Fibroblast of lung (primary cell): Measurements from ENCODE around the gene USP47. TPM values are rescaled to one million over a fixed set of nuclear protein-coding genes. Genes with fewer than 3 reads are reported as not detected.

Experiments used
- DNase-seq, 2 donors: peaks; one replicate each; pipeline versions ENCODE4 v3.0.0 to v3.0.0-alpha.2; 2010; ENCODE audit warnings: low read depth in 2 of 2
- H2AFZ ChIP-seq: 2 replicates; pipeline ENCODE4 v1.5.1; 2012; ENCODE audit warnings: low read length, control low read depth, inconsistent platforms
- H3K27ac ChIP-seq: 2 replicates; pipeline ENCODE4 v1.5.1; 2011; ENCODE audit warnings: low read length, control low read depth; ENCODE audit not compliant: insufficient read depth
- H3K27me3 ChIP-seq: 2 replicates; pipeline ENCODE4 v1.5.1; 2011; ENCODE audit warnings: mild to moderate bottlenecking, low read length; ENCODE audit not compliant: control insufficient read depth, insufficient read depth
- H3K36me3 ChIP-seq: 2 replicates; pipeline ENCODE4 v1.5.1; 2011; ENCODE audit warnings: low read length; ENCODE audit not compliant: control insufficient read depth, insufficient read depth
- H3K4me1 ChIP-seq: 2 replicates; pipeline ENCODE4 v1.5.1; 2011; ENCODE audit warnings: low read length; ENCODE audit not compliant: control insufficient read depth, insufficient read depth; ENCODE audit errors: extremely low read depth
- H3K4me2 ChIP-seq: 2 replicates; pipeline ENCODE4 v1.5.1; 2011; ENCODE audit warnings: low read length, control low read depth; ENCODE audit not compliant: insufficient read depth; ENCODE audit errors: extremely low read depth
- H3K4me3 ChIP-seq, 4 experiments: fragments of 200-600 bp in 1 of 4; sonication (generic) in 1 of 4; replicated peaks in 1 of 4; 2 replicates each; pipeline ENCODE4 v1.5.1; 2011 to 2016; ENCODE audit warnings: low read length in 4 of 4, low read depth in 3 of 4, mild to moderate bottlenecking in 3 of 4, control low read depth in 2 of 4, inconsistent platforms in 1 of 4, mixed read lengths in 1 of 4; ENCODE audit not compliant: insufficient read depth in 1 of 4; ENCODE audit errors: control extremely low read depth in 1 of 4
- H3K79me2 ChIP-seq: 2 replicates; pipeline ENCODE4 v1.5.1; 2012; ENCODE audit warnings: mild to moderate bottlenecking, low read length, inconsistent platforms; ENCODE audit not compliant: control insufficient read depth, insufficient read depth
- H3K9ac ChIP-seq: 2 replicates; pipeline ENCODE4 v1.5.1; 2011; ENCODE audit warnings: mild to moderate bottlenecking, low read length, control low read depth; ENCODE audit not compliant: insufficient read depth
- H3K9me3 ChIP-seq: 2 replicates; pipeline ENCODE4 v1.5.1; 2012; ENCODE audit warnings: low read depth, low read length; ENCODE audit not compliant: control insufficient read depth, insufficient read depth
- H4K20me1 ChIP-seq: 2 replicates; pipeline ENCODE4 v1.5.1; 2011; ENCODE audit warnings: low read length; ENCODE audit not compliant: control insufficient read depth, insufficient read depth; ENCODE audit errors: extremely low read depth
- CTCF ChIP-seq, 2 donors: IDR thresholded peaks in 1 of 2; conservative IDR thresholded peaks in 1 of 2; 1 replicate in 1 of 2; 2 replicates in 1 of 2; pipeline ENCODE4 v1.5.1; 2011 to 2012; ENCODE audit warnings: low read length in 2 of 2, control low read depth in 1 of 2, inconsistent platforms in 1 of 2, low read depth in 1 of 2, mild to moderate bottlenecking in 1 of 2
- EZH2 ChIP-seq: IDR thresholded peaks from 2 replicates; pipeline ENCODE4 v1.5.1; 2012; ENCODE audit warnings: low read length, control low read depth, mild to moderate bottlenecking; ENCODE audit errors: missing control alignments
- polyA plus RNA-seq, 2 donors: library from polyadenylated mRNA; depleted of rRNA in 1 of 2; stranded (reverse) in 1 of 2; unstranded in 1 of 2; fragments of >200 nt; gene quantifications; 2 replicates each; pipeline ENCODE4 v1.2.1, GENCODE V29; 2011 to 2012; ENCODE audit warnings: missing spikeins in 1 of 2
- total RNA-seq: library from RNA; depleted of rRNA; stranded (reverse); fragments of >200 nt; gene quantifications from 2 replicates; pipeline ENCODE4 v1.2.1, GENCODE V29; 2014

The USP47 gene
- total and polyA plus RNA-seq, 2 donors (not counting 1 experiment from before 2014, with no cell fraction given) = 40.3 to 162 TPM

GRCh38 chr11:11847082-11847481 lies 5.3 kb downstream of the USP47 start:
- no peak overlapping the region for H2AFZ ChIP-seq
- TF ChIP-seq CTCF (conservative IDR thresholded peaks at IDR 0.05 in 1 of 2, IDR thresholded peaks at IDR 0.05 in 1 of 2; ENCODE audit: low read depth in 1 of 2, low read length in 2 of 2) (no peak), EZH2 (no peak)
- H3K4me3 ChIP-seq = no peak overlapping the region
- H3K79me2 ChIP-seq = peaks cover 98% of the 10 kb centered on the region
- no peak overlapping the region for H3K27ac ChIP-seq
- no peak for DNase-seq
- no peaks in the 10 kb centered on the region for H3K27me3 ChIP-seq
- H3K36me3 ChIP-seq = no peaks in the 10 kb centered on the region
- H3K9me3 ChIP-seq = no peaks in the 10 kb centered on the region
- H3K4me2 ChIP-seq = no peak overlapping the region
- H4K20me1 ChIP-seq = peaks cover 4% of the 10 kb centered on the region
- no peak overlapping the region for H3K9ac ChIP-seq
- peaks cover 2% of the 10 kb centered on the region for H3K4me1 ChIP-seq

- peak; percentile 55 to 73 for TF ChIP-seq CTCF (conservative IDR thresholded peaks at IDR 0.05 in 1 of 2, IDR thresholded peaks at IDR 0.05 in 1 of 2; ENCODE audit: low read depth in 1 of 2, low read length in 2 of 2)
- no peak for TF ChIP-seq EZH2
- H2AFZ ChIP-seq = no peak overlapping the region
- H3K9ac ChIP-seq = no peak overlapping the region
- H3K79me2 ChIP-seq = peaks cover 96% of the 10 kb centered on the region
- H3K4me1 ChIP-seq = peaks cover 2% of the 10 kb centered on the region
- no peaks in the 10 kb centered on the region for H3K9me3 ChIP-seq
- peak; percentile 60 to 79 for DNase-seq
- H3K36me3 ChIP-seq = no peaks in the 10 kb centered on the region
- no peak overlapping the region for H3K4me3 ChIP-seq
- no peaks in the 10 kb centered on the region for H3K27me3 ChIP-seq
- H3K27ac ChIP-seq = no peak overlapping the region
- peaks cover 4% of the 10 kb centered on the region for H4K20me1 ChIP-seq
- no peak overlapping the region for H3K4me2 ChIP-seq
Measured at GRCh38 chr11:11848891-11849746, 7.3 kb downstream of the USP47 start.

GRCh38 chr11:11850668-11851067 lies 8.9 kb downstream of the USP47 start:
- no peak overlapping the region for H3K4me3 ChIP-seq
- H2AFZ ChIP-seq = no peak overlapping the region
- H3K9ac ChIP-seq = no peak overlapping the region
- no peak overlapping the region for H3K4me2 ChIP-seq
- no peaks in the 10 kb centered on the region for H3K36me3 ChIP-seq
- TF ChIP-seq CTCF (conservative IDR thresholded peaks at IDR 0.05 in 1 of 2, IDR thresholded peaks at IDR 0.05 in 1 of 2; ENCODE audit: low read depth in 1 of 2, low read length in 2 of 2) (no peak), EZH2 (no peak)
- DNase-seq = no peak
- peaks cover 2% of the 10 kb centered on the region for H3K4me1 ChIP-seq
- no peaks in the 10 kb centered on the region for H3K27me3 ChIP-seq
- no peaks in the 10 kb centered on the region for H3K9me3 ChIP-seq
- H3K79me2 ChIP-seq = peaks cover 92% of the 10 kb centered on the region
- H4K20me1 ChIP-seq = peaks cover 2% of the 10 kb centered on the region
- H3K27ac ChIP-seq = no peak overlapping the region
